HG02981 (cell line): ENCODE measurements around the gene CRHR1.
"Not testable (repeated sequence)": the region's sequence is repeated elsewhere in the genome, so short reads cannot be mapped to it uniquely, and the experiment has no call there.

ENCODE experiments used
- ATAC-seq: cut with Tn5 transposase; IDR thresholded peaks from one replicate; pipeline ENCODE4 v1.9.1; 2021; ENCODE audit warnings: mild to moderate bottlenecking, moderate library complexity; ENCODE audit not compliant: unreplicated experiment

The CRHR1 gene

DNA sequence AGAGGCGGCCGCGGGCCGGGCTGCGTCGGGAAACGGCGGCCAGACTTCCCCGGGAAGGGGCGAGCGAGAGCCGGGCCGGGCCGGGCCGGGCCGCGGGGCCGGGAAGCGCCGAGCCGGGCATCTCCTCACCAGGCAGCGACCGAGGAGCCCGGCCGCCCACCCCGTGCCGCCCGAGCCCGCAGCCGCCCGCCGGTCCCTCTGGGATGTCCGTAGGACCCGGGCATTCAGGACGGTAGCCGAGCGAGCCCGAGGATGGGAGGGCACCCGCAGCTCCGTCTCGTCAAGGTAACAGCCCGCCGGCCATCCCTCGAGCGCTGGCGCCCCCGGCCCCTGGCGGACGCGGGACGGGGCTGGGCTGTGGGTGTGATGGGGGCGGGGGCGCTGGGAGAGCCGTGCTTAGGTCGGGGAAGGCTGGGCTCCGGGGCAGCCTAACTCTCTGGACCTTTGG, at the start of gene CRHR1:
Gene CRHR1, plus strand, starts transcription at position 28 of the 448 bp plus-strand sequence. Its CDS starts 225 bp downstream, at position 253.
- no peak for ATAC-seq

DNA sequence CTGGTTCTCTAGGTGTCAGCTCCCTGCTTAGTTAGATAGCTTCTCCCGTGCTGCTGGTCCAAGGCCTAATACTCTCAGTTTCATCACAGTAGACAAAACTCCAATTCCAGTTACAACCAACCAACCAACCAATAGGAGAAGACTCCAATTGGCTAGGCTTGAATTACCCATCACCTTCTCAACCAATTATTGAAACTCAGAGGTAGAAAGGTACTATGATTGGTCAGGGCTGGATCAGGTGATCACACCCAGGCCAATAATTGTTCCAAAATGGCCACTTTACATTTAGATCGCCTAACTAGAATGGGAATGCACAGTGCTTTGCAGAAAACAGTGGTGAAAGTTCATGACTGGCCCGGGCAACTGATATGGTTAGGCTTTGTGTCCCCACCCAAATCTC, 49.5 kb upstream of the CRHR1 start:
- no peak for ATAC-seq

DNA sequence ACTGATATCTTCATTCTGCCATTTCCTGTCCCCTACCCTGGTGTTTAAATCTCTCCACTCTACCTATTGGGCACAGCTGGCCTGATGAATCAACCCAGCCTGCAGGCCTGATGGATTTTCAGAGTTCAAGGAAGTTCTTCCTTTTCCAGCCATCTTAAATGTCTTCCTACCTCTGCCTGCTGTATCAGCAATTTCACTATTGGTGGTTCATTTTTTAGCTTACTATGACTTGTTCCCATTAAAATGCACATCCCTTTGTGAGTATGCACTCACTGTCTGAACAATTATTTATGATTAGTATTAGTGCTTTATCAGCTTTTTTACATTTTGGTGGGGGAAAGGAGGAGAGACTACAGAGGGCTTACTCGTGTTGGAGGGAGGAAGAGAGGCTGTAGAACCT, 48.6 kb upstream of the CRHR1 start:
- ATAC-seq: no peak

DNA sequence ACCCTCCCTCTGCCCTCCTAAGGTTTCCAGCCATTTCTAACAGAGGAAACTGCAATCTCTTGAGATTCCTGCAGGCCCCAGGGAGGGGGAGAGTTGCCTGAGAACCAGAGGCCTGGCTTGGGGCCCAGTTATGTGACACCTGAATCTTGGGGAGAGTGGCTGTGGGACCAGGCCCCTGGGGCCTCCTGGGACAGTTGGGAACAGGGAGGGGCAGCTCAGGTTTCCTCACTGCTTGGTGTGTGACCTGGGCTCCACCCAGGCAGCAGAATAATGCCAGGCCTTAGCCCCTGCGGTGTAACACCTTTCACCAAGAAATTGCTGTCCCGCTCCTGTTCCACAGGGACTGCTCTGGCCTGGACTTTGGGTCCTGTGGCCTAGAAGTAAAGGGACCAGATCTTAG, 44.3 kb upstream of the CRHR1 start:
- ATAC-seq: no peak

DNA sequence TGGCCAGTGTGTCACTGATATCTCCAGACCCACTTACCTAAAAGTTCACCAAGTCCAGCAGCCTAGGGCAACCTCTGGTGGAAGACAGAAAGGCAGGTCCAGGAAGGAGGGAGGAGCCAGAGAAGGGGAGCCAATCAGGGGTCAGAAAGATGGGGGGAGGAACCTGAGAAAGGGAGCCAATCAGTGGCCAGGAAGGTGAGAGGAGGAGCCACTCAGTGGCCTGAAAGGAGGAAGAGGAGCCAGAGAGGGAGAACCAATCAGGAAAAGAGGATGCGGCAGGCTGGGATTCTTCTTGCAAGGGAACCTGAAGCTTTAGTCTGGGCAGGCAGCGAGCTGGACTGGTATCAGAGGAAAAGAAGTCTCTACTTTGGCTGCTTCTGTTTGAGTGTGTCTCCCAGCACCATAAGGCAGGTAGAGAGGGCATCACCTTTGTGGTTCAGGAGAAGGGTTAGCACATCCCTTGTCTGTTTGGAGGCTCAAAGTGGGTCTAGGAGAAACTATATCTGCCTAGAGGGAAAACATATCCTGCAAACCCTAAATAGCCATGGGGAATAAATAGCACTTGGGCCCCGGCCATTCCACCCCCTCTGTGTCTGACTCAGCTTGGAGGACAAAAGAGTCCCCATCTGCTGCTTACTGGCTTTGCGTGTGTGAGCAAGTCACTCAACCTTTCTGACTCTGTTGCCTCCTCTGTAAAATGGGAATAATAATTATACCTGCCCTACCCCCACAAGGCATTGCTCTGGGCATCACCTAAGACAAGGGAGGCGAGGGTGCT, 43.4 kb upstream of the CRHR1 start:
- no peak for ATAC-seq

DNA sequence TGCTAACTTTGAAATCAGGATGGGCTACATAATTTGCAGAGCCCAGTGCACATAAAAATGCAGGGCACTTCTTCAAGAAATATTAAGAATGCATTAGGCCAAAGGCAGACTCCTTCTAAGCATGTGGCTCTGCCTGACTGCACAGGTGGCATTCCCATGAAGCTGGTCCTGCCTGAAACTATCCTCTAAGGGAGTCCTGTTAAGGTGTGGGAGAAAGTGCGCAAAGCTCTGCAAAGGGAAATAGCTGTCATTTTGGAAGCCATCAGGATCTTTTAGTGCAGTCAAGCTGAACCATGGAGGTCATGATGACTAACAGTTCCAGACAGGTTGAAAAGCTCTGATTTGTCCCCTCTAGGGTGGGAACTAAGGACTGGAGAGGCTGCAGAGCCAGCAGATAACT, 41.9 kb upstream of the CRHR1 start:
- no peak for ATAC-seq

DNA sequence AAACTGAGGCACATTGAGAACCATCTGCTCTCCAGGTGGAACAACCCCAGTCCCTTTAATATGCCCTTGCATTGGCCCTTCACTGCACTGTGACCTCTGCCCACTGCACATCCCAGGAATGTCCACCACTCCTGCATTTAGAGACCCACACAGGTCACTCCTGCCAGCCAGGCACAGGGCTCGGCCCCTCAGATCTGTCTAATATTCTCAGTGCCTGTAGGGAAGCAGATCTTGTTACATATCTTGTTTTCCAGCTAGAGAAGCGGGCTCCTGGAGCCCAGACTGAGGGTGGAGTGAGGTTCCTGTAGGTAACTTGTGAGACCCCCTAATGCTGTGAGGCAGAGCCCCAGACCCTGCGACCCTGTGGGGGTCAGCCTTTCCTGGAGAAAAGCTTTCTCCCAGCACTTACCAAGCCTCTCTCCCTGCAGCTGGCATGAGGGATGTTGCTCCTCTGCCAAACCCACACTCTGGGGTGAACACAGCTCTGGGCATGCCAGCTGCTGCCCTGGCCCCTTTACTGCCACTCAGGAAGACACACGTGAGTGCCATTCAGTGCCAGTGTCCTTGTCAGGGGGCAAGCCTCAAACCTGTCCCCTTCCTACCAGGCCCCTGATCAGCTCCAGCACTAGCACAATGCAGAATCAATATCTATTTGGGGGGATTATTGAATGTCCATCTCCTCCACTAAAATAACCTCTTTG, 40.3 kb upstream of the CRHR1 start:
- no peak for ATAC-seq

DNA sequence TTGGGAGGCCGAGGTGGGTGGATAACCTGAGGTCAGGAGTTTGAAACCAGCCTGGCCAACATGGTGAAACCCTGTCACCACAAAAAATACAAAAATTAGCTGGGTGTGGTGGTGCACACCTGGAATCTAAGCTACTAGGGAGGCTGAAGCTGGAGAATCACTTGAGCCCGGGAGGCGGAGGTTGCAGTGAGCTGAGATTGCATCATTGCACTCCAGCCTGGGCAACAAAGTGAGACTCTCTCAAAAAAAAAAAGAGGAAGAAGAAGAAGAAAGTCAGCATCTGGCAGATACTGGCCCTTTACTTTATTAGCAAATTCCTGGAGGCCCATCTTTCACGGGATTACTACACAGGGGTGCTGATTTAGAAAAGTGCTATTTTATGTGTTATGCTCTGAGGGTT, 39.3 kb upstream of the CRHR1 start:
- ATAC-seq: not testable (repeated sequence)

DNA sequence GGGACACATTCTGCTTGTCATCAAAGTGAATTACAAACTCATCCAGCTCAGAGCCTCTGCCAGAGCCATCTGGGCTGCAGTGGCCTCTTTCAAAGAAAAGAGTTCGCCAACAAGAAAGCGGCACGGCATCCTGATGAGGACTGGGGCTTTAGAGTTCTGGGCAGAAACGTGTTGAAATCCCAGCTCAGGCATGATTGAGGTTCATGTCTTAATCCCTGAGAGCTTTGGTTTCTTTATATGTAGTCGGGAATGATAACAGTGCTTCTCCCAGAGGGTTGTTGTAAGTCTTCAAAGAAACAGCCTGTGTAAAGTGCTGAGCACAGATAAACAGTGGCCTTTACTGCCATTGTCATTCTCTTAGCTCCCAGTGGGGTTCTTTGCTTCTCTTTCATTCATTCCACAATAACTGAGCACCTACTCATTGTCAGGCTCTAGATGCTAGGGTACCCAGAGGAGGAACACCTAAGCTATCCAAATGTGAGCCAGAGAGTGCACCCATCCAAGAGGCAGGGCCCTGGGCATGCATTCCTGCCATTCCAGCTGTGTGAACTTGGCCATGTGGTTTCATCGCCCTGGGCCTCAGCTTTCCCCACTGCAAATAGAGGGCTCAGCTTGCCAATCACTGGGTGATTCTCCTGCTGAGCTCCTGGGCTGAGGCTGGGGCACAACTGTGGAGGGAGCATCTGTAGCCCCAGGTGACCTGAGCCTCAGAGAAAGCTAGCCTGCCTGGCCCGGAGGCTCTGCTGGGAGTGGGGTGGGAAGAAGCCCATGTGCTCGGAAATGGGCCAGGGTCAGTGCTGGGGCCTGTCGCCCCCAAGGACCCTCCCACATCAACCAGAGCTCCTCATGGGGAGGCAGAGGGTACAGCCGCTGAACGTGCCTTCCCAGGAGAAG, 38.3 kb upstream of the CRHR1 start:
- no peak for ATAC-seq

DNA sequence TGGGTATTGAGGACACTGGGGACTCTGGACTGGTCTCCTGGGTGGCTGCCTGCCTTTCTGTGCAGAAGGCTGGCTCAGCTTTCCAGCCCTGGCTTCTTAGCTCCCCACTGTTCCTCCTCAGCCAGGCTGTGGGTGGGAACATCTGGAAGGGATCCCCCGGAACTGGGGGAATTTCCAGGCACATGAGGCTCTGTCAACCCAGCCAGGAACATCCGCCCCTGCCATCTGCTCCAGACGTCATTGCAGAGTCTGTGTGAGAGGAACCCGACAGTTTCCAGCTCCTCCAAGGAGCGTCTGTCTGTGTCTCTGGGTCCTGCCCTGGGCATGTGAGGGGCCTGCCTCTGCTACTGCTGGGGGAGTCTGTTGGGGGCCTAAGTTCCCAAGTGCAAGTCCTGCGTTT, 36.2 kb upstream of the CRHR1 start:
- no peak for ATAC-seq

DNA sequence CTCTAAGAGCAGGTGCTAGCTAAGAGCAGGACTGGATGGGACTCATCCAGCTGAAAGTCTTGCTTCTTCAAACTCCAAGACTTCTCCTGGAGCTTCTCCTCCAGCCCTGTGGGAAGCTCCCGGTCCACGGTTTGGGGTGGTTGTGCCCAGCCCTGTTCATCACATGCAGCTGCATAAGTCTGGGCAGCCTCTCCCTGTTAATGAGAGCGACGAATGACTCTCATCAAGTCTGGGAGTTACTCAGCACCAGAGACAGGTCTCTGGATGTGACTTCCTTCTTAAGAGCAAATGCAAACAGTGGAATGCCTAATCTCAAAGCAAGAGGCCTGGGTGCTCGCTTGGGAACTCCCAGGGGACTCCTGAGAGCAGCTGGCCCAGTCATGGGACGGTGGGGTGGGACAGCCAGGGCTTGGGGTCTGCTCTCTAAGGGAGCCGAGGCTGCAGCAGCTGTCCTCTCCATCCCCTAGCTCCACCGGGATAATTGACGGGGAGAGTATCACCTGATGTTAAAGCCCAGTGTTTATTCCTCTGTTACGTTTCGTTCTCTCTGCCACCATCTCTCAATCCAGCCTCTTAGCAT, 35.3 kb upstream of the CRHR1 start:
- ATAC-seq: no peak

DNA sequence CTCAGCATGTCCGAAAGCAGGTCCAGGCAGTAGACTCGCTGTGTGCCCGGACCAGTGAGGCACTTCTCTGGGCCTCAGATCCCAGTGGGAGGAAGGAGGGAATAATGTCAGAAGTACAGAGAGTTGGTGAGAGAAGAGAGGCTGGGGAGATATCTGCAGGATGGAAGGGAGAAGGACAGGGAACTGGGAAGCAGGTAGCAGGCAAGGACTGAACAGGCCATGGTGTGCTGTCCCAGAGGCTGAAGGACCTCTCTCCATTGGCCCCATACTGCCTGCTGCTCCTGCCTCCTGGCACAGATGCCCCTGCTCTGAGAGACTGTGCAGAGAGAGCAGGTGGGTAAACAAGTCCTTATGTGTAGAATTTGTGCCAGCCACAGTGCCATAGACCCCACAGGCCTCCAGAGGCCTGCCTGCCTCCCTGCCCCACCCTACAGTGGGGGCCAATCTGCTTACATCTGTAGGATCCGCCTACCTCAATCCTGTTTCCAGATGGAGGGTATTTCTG, 34.2 kb upstream of the CRHR1 start:
- ATAC-seq: no peak

DNA sequence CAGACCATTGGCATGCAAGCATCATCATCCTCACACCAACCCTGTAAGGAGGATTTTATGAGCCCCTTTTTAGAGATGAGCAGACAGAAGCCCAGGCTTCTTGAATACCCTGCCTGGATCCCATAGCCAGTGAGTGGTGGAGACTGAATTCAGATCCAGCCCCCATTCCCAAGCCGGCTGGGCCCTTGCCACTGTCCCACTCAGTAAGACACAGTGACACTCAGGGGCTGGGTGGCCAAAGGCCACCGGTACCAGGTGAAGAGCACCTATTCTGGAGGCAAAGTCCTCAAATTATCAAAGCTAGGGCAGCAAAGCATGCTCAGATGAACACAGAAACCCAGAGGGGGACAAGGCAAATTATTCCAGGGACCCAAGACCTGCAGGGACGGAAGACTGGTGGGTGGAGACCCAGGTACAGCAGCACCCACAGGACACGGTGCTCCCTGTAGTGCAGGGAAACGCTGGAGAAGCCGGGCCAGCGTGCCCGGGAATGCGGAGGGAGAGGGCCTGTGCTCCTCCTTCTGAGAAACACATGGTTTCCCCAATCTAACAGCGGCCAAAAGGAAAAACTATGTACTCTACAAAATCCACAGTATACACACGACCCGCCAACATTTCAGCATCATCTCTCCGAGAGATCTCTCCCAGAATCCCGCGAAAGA, 33.2 kb upstream of the CRHR1 start:
- ATAC-seq: no peak

DNA sequence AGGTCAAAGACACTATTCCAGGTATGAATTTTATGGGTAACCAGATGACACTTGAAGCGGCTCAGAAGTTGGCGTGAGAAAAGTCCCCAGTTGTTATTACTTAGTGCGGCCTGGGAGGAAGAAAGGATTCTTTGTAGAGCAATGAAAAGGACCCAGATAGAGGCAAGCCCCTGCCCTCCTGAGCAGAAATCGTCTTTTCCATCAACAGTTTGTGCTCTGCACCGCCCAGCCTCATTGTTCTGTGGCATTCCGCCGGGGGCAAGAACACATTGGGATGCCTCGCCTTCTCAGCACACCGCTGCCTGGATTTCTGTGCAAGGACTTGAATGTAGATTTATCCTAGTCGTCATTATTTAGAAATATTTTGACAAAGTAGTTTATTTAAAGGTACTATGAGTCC, 32.7 kb upstream of the CRHR1 start:
- no peak for ATAC-seq

DNA sequence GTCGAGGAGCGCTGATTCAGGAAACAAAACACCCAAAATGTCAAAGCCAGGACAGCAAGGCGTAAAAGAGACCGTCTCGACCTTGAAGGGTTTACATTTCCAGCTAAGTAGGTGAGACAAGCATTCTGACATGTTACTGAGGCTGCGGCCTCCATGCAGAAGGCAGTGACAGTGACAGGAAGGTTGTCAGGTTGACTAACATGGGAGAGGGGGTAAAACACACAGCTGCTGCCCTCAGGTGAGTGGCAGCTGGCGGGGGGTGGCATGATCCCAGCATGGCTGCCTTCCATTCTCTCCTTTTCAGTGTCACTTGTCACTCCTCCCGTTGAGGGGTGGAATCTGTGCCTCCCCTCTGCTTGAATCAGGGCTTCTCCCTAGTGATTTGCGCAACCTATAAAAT, 31.9 kb upstream of the CRHR1 start:
- no peak for ATAC-seq

DNA sequence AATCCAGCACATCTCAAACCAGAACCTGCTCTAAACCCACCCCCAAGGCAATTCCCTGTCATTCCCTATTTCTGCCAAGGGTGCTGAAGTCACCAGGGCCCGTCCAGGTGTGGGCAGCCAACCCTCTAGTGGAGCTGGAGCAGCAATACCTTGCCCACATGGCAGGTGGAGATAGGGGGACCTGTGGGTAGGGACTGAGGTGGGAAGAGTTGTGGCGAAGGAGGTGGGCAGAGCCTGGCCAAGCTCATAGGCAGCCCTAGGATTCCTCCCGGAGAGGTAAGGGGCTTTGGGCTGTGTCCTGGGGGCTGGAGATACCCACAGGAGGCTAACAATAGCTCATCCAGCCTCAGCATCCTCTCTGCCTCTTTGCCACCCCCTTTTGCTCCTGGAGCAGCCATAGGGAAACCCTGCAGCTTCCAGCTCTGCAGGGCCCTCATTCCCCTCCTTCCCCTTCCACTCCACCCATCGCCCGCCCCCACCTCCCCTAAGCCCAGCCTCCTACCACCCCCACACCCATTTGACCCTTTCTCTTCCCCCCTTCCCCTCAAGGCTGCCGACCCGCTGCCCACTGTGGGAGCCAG, 30.4 kb upstream of the CRHR1 start:
- no peak for ATAC-seq

DNA sequence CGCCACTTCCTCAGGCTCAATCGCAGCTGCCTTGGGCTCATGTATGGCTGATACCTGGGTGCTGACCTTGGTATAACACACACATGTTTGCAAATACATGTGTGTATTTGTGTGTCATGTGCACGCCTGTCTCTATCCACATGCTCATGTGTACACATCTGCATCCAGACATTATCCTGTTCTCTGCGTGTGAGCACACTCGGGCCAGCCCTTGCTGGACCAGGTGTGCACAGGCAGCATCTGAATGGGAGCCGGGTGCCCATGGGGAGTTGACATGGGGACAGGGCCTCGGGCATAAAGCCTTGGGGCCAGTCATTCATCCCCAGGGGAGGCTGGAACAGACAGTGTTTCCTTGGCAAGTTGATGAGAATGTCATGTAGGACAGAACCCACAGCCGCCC, 29.1 kb upstream of the CRHR1 start:
- ATAC-seq: no peak

DNA sequence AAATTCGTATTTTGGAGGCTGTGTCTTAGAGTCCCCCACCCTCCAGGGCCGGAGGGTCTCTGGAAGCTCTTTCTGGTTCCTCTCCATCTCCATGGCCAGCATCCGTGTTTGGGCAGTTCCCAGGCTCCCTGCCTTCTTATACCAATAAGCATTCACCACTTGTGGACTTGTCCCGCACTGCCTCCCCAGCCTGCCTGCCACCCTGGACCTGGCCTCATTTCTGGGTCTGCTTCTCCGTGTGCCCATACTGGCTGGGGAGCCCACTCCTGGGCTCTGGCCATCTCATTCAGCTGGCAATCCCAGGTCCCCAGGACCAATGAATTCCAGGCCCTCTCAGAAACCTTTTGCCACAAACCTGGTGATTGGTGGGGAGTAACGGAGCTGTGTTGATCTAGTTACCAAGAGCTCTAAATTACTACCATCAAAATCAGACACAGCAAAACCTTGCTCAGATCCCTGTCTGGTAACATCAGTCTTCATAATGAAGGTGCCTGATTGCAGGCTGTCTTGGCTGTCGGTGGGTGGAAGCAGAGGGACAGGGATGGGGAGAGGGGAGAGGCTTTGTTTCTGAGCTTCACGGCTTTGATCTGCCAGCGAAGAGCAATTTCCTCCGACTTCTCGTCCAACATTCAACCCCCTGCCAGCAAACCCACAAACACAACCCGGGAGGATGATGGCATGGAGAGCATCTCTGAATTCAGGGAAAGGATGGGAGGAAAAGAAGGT, 27.7 kb upstream of the CRHR1 start:
- ATAC-seq: no peak

DNA sequence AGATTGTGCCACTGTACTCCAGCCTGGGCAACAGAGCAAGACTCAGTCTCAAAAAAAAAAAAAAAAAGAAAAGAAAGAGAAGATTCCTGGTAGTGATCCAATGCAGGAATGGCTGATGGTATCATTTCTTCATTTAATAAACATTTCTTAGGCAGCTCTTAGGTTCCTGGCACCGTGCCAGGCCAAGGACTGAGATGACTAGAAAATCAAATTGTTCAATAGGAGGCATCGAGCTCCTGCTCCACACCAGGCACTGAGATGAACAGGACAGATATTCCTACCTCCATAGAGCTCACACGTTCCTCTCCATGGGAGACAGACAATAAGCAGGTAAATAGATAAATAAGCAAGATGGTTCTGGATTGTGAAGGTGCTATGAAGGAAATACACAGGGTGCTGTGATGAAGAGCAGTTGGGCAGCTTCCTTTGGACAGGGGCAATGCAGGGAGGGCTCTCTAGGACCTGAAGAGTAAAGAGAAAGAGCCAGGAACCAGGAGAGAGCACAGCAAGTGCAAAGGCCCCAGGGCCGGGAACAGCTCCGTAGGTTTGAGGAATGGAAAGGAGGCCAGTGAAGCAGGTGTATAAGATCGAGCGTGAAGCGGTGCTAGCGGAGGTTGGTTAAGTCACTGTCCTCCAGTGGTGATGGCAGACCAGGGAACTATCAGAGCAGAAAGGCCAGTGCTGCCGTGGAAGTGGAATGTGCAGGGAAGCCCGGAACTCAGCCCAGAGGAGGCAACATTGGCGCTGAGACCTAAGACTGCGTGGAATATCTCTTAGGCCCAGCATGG, 26.5 kb upstream of the CRHR1 start:
- ATAC-seq: no peak
